Measurements from ENCODE around the gene PRR15L.

Gene PRR15L

GRCh38 chr17:47957591-47958490 lies at the start of gene PRR15L:
Gene PRR15L (minus strand): TSS chr17:47957883. CDS start chr17:47953234, 4,649 bp downstream.
- no peak for TF ChIP-seq CTCF (IDR thresholded peaks at IDR 0.05; ENCODE audit: low read depth, low read length, missing control alignments)
- no peak within 1 kb of the TSS for H3K4me3 ChIP-seq (replicated peaks; ENCODE audit: low read depth, low read length)
- no peak for DNase-seq (ENCODE audit: extremely low read depth, low read depth)

GRCh38 chr17:48006936-48007709 lies 49.4 kb upstream of the PRR15L start:
- no peak for TF ChIP-seq CTCF (IDR thresholded peaks at IDR 0.05; ENCODE audit: low read depth, low read length, missing control alignments)
- DNase-seq (ENCODE audit: extremely low read depth, low read depth): no peak
- H3K4me3 ChIP-seq (replicated peaks; ENCODE audit: low read depth, low read length): no peak overlapping the region

GRCh38 chr17:48004983-48005382 lies 47.3 kb upstream of the PRR15L start:
- no peak for TF ChIP-seq CTCF (IDR thresholded peaks at IDR 0.05; ENCODE audit: low read depth, low read length, missing control alignments)
- no peak for DNase-seq (ENCODE audit: extremely low read depth, low read depth)
- H3K4me3 ChIP-seq (replicated peaks; ENCODE audit: low read depth, low read length): no peak overlapping the region

GRCh38 chr17:48003417-48004151 lies 45.9 kb upstream of the PRR15L start:
- no peak for DNase-seq (ENCODE audit: extremely low read depth, low read depth)
- no peak for TF ChIP-seq CTCF (IDR thresholded peaks at IDR 0.05; ENCODE audit: low read depth, low read length, missing control alignments)
- no peak overlapping the region for H3K4me3 ChIP-seq (replicated peaks; ENCODE audit: low read depth, low read length)

GRCh38 chr17:48002916-48003416 lies 45.3 kb upstream of the PRR15L start:
- H3K4me3 ChIP-seq (replicated peaks; ENCODE audit: low read depth, low read length): no peak overlapping the region
- no peak for DNase-seq (ENCODE audit: extremely low read depth, low read depth)

More at GRCh38 chr17:48002916-48003416, 45.3 kb upstream of the PRR15L start:
- no peak for TF ChIP-seq CTCF (IDR thresholded peaks at IDR 0.05; ENCODE audit: low read depth, low read length, missing control alignments)
